C4-2B (cell line): Measurements from ENCODE around the gene SFXN1.

Experiments used
- H3K27ac ChIP-seq: fragments of 450-650 bp; 2 replicates; pipeline ENCODE4 v1.5.1; 2017
- ZFX ChIP-seq: fragments of 450-650 bp; IDR thresholded peaks from 2 replicates; pipeline ENCODE4 v1.6.1; 2017
- TF ChIP-seq, protein P1 (sequence below): fragments of 450-650 bp; conservative IDR thresholded peaks from 2 replicates; pipeline ENCODE4 v1.5.1; 2017; ENCODE audit warnings: mild to moderate bottlenecking

Gene SFXN1

DNA sequence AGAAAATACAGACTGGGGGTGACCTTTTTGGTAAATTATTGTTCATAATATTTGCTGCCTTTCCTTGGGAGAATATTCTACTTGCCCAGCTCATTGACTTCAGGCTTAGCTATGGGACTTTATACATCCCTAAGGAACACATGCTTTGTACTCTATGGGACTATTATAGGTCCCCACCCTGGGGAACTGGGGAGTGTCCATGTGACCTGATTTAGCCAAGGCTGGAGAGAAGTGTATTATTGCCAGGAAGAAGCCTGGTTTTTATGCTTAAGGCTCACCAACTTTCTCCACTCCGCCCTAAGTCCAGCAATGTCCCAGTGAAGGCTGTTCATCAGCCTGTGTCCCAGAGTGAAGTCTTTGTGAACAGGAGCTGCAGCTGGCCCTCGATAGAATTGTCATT, 17.8 kb upstream of the SFXN1 start:
- TF ChIP-seq, protein P1, sequence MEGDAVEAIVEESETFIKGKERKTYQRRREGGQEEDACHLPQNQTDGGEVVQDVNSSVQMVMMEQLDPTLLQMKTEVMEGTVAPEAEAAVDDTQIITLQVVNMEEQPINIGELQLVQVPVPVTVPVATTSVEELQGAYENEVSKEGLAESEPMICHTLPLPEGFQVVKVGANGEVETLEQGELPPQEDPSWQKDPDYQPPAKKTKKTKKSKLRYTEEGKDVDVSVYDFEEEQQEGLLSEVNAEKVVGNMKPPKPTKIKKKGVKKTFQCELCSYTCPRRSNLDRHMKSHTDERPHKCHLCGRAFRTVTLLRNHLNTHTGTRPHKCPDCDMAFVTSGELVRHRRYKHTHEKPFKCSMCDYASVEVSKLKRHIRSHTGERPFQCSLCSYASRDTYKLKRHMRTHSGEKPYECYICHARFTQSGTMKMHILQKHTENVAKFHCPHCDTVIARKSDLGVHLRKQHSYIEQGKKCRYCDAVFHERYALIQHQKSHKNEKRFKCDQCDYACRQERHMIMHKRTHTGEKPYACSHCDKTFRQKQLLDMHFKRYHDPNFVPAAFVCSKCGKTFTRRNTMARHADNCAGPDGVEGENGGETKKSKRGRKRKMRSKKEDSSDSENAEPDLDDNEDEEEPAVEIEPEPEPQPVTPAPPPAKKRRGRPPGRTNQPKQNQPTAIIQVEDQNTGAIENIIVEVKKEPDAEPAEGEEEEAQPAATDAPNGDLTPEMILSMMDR: no peak
- TF ChIP-seq ZFX: no peak
- H3K27ac ChIP-seq: no peak overlapping the region

DNA sequence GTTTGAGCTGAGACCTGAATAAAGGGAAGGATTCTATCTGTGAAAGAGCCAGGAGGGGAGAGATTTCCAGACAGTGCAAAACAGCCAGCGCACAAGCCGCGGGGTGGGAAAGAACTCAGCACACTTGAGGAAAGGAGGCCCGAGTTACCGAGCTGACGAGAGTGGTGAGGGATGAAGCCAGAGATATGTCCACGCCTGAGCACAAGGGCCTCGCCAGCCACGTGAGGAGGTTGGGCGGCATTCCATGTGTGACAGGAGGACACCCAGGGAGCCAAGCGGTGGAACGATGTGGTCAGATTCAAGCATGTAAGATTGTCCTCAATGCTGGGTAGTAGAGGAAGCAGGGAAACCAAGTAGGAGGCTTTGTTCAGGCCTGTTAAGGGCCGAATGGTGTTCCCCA, 17.0 kb upstream of the SFXN1 start:
- H3K27ac ChIP-seq: no peak overlapping the region
- TF ChIP-seq, protein P1: no peak
- no peak for TF ChIP-seq ZFX

DNA sequence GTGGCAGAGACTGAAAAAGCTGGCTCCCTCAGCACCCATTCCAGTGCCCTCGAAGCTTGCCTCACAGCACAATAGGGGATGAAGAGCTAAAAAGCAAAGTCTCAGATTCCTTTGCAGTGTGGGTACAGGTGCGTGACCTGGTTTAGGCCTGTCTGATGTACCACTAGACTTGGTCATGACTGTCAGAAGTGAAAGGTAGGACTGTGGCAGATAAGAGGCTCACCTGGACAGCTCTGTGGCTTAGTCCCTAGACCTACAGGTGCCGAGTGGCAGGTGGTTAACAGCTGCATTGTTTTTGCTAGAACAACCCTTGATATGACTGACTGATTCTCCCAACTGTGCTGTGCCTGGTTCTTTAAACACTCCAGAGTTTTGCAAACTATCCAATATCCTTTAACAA, 14.7 kb upstream of the SFXN1 start:
- TF ChIP-seq, protein P1: no peak
- H3K27ac ChIP-seq: no peak overlapping the region

DNA sequence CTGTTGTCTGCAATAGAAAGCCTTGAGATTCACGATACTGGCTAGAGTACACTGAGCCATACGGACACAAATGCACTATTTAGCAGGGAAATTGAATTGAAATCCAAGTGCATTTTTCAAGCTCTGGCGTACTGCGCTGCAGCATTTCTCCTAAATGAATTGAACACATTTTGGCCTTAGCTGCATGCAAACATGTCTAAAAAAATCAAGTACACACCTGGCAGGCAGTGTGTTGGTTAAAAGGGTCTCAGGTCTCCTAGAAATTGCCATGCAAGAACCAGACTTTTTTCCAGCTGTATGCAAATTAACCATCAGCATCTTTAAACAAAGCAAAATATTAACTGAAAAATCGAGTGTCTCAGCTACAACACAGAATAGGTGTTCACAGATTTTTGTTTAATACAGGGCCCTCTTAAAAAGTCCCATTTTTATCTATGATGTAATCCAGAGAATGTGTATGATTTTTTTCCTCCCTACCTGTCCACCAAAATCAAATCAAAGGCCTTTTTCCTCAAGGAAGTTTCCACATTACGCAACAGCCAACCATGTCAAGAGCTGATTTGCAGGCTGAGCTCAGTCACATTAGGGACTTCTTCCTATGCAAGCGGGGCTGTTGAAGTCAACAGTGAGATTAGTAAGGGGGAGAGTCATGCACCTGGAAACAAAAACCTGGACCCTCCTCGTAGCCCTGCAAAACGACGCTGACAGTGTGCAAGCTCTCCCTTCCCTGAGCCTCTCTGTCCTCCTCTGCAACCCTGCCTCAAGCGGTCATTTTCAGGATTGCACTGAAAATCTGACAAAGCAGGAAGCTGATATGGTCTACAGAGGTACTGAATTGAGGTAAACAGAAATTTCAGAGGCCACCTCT, 14.1 kb upstream of the SFXN1 start:
- H3K27ac ChIP-seq: no peak overlapping the region
- TF ChIP-seq ZFX: no peak
- TF ChIP-seq, protein P1: peak; percentile 85

DNA sequence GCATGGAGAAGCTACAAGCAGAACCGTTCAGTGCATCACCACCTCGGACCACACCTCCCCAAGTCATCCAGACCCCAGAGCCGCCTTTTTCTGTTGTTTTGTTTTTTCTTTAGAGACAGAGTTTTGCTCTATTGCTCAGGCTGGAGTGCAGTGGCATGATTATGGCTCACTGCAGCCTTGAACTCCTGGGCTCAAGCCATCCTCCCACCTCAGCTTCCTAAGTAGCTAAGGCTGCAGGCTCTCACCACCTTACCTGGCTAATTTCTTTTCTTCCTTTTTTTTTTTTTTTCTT, 13.5 kb upstream of the SFXN1 start:
- no peak for TF ChIP-seq ZFX
- TF ChIP-seq, protein P1: peak; percentile 50
- no peak overlapping the region for H3K27ac ChIP-seq

DNA sequence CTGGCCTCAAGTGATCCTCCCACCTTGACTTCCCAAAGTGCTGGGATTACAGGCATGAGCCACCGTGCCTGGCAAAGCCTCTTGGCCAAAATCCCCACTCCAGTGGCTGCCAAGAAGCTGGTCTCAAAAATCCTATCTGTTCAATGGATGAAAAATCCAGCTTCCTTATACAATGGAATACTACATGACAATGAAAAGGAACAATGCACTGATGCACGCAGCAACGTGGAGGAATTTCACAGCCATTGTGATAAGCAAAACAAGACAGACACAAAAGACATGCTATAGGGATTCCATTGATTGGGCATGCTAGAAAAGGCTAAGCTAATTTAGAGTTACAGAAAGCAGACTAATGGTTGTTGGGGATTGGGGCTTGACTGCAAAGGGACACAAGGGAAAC, 13.1 kb upstream of the SFXN1 start:
- no peak for TF ChIP-seq ZFX
- TF ChIP-seq, protein P1: no peak
- no peak overlapping the region for H3K27ac ChIP-seq

DNA sequence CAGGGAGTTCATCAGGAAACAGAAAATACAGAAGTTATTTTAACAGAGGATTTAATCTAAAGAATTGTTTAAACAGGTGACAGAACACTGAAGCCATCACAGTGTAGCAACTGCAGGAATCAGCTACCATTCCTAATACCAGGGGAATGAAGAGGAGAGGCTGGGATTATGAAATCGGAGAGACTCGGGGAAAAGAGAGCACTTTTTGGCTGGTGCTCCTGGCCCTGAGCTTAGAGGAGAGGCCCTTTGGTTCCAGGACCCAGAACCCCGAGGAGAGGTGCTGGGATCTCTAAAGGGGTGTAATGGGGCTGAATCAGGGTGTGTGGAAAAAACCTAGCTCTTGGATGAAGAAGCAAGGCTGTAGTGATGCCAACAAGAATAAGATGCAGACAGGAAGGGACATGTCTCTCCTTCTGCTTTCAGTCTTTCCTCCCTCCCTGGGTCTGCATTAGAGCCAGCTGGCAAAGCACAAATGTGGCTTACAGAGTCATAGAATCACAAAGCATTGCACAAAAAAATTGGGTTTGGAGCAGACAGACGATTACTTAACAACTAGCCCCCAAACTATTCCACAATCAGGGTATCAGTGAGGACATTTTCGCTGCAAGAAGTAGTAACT, 11.6 kb upstream of the SFXN1 start:
- TF ChIP-seq, protein P1: no peak
- TF ChIP-seq ZFX: no peak
- no peak overlapping the region for H3K27ac ChIP-seq
